Panc1 (cell line): Measurements from ENCODE around the gene ANAPC5. TPM values are rescaled to one million over a fixed set of nuclear protein-coding genes. Genes with fewer than 3 reads are reported as not detected.

Source experiments
- ATAC-seq: fragments of 200-7000 bp; cut with Tn5 transposase; 2 replicates; pipeline ENCODE4 v1.9.1; 2020; ENCODE audit warnings: mild to moderate bottlenecking, moderate library complexity
- BruUV-seq: library from RNA; stranded (reverse); fragments of 400-500 nt; replicated peaks from 2 replicates; lab custom pipeline; 2021; lab: Mats Ljungman, UMichigan
- CTCF ChIA-PET: fragments of 300-600 bp; sonication (Branson Sonifier 250); formaldehyde crosslinking; loops from one replicate; lab custom pipeline; 2022; ENCODE audit warnings: antibody characterized with exemption; lab: Charles Lee
- POLR2A ChIA-PET: fragments of 300-600 bp; sonication (Branson Sonifier 250); formaldehyde crosslinking; loops from one replicate; lab custom pipeline; 2022; ENCODE audit warnings: antibody characterized with exemption; lab: Charles Lee
- DNase-seq: peaks from one replicate; pipeline ENCODE4 v3.0.0-alpha.2; 2010; ENCODE audit warnings: low read depth, low spot score
- H3K27ac ChIP-seq: 2 replicates; pipeline ENCODE4 v1.5.1; 2011; ENCODE audit warnings: mild to moderate bottlenecking, low read length, inconsistent platforms
- H3K27me3 ChIP-seq: fragments of 200-500 bp; sonication (Bioruptor generic); 2 replicates; pipeline ENCODE4 v1.6.0; 2014; ENCODE audit warnings: low read length, inconsistent platforms; ENCODE audit not compliant: control insufficient read depth, insufficient read depth
- H3K36me3 ChIP-seq: fragments of 200-500 bp; sonication (Bioruptor generic); 2 replicates; pipeline ENCODE4 v1.5.1; 2014; ENCODE audit warnings: inconsistent platforms, mild to moderate bottlenecking, low read length, moderate library complexity; ENCODE audit not compliant: control insufficient read depth, insufficient read depth
- H3K4me1 ChIP-seq: 2 replicates; pipeline ENCODE4 v1.5.1; 2011; ENCODE audit warnings: inconsistent platforms, mild to moderate bottlenecking, low read length, moderate library complexity; ENCODE audit not compliant: control insufficient read depth, insufficient read depth
- H3K4me3 ChIP-seq, 2 experiments: 2 replicates each; pipeline ENCODE4 v1.5.1; 2011 to 2012; ENCODE audit warnings: low read depth in 2 of 2, low read length in 2 of 2, mild to moderate bottlenecking in 2 of 2, inconsistent platforms in 1 of 2, moderate library complexity in 1 of 2
- H3K9me3 ChIP-seq: fragments of 200-500 bp; sonication (Bioruptor generic); 2 replicates; pipeline ENCODE4 v1.5.1; 2014; ENCODE audit warnings: low read depth, mild to moderate bottlenecking, inconsistent platforms, low read length, moderate library complexity; ENCODE audit not compliant: control insufficient read depth, insufficient read depth
- CTCF ChIP-seq: fragments of 450-650 bp; IDR thresholded peaks from 2 replicates; pipeline ENCODE4 v1.5.1; 2017; ENCODE audit warnings: mild to moderate bottlenecking
- POLR2AphosphoS5 ChIP-seq: IDR thresholded peaks from 2 replicates; pipeline ENCODE4 v1.6.1; 2012; ENCODE audit warnings: mild to moderate bottlenecking, low read depth, low read length, moderate library complexity
- REST ChIP-seq, 2 experiments: IDR thresholded peaks; 2 replicates each; pipeline ENCODE4 v1.6.1; 2011 to 2012; ENCODE audit warnings: low read depth in 2 of 2, control low read depth in 1 of 2, low read length in 1 of 2, mild to moderate bottlenecking in 1 of 2, moderate library complexity in 1 of 2; ENCODE audit not compliant: insufficient read depth in 1 of 2
- SIN3A ChIP-seq: IDR thresholded peaks from 2 replicates; pipeline ENCODE4 v1.6.1; 2012; ENCODE audit warnings: low read depth, mild to moderate bottlenecking, low read length, moderate library complexity, borderline replicate concordance; ENCODE audit not compliant: insufficient read depth
- TCF7L2 ChIP-seq: IDR thresholded peaks from 2 replicates; pipeline ENCODE4 v1.6.1; 2011; ENCODE audit warnings: mild to moderate bottlenecking, low read depth, low read length, inconsistent platforms
- in situ Hi-C: cut with HindIII; loops from 2 replicates; pipeline ENCODE4 v1.10.0; 2016; ENCODE audit warnings: low sequenced_read_pairs, low pct_unique_long_range_greater_than_20kb
- intact Hi-C: fragments of 100-400 bp; cut with micrococcal nuclease; formaldehyde crosslinking; loops from one replicate; pipeline ENCODE4 v1.10.0; 2022; ENCODE audit not compliant: unreplicated experiment
- total RNA-seq: library from RNA; stranded (reverse); gene quantifications from one replicate; pipeline ENCODE4 v1.2.1, GENCODE V29; 2021; ENCODE audit not compliant: unreplicated experiment

ANAPC5 gene
- total RNA-seq, 1 experiment from 2014 or later, result 101 TPM

- ChIA-PET CTCF (no interaction called here), POLR2A (no interaction called here)
- Histone ChIP-seq H3K9me3 (no peaks in the 10 kb centered on the region), H3K27ac (no peak overlapping the region), H3K4me3 (no peak overlapping the region), H3K27me3 (no peaks in the 10 kb centered on the region), H3K4me1 (peaks cover 3% of the 10 kb centered on the region; the same call in 1 of the 2 replicates), H3K36me3 (no peaks in the 10 kb centered on the region; the same call in 1 of the 2 replicates)
- TF ChIP-seq CTCF (no peak), POLR2AphosphoS5 (no peak), SIN3A (no peak), REST (IDR thresholded peaks at IDR 0.05; ENCODE audit: insufficient read depth in 1 of 2, low read depth in 2 of 2, low read length in 1 of 2) (no peak), TCF7L2 (no peak)
- DNase-seq, result no peak
- intact Hi-C loops, result no loop called here
- BruUV-seq, result no TSS peak
- in situ Hi-C loops, result no loop called here
- ATAC-seq, result no peak
Observed at GRCh38 chr12:121290410-121290809, 61.8 kb downstream of the ANAPC5 start.

- ATAC-seq (no peak), DNase-seq (no peak)
- intact Hi-C loops (no loop called here), in situ Hi-C loops (no loop called here)
- Histone ChIP-seq H3K4me1 (no peaks in the 10 kb centered on the region), H3K27ac (no peak overlapping the region), H3K9me3 (no peaks in the 10 kb centered on the region), H3K4me3 (no peak overlapping the region), H3K27me3 (no peaks in the 10 kb centered on the region), H3K36me3 (no peaks in the 10 kb centered on the region; the same call in 1 of the 2 replicates)
- CTCF ChIA-PET, result no interaction called here
- no peak for TF ChIP-seq CTCF
- TF ChIP-seq REST (IDR thresholded peaks at IDR 0.05; ENCODE audit: insufficient read depth in 1 of 2, low read depth in 2 of 2, low read length in 1 of 2), result no peak
- TF ChIP-seq SIN3A, result no peak
- no peak for TF ChIP-seq POLR2AphosphoS5
- TF ChIP-seq TCF7L2, result no peak
- BruUV-seq, result no TSS peak
- POLR2A ChIA-PET, result no interaction called here
Observed at GRCh38 chr12:121289962-121290361, 62.2 kb downstream of the ANAPC5 start.
